Measurements from ENCODE around the gene PDE7B.
A peak's percentile ranks its signal among the peaks of the same experiment; 100 is the strongest.

PDE7B gene

GRCh38 chr6:135935941-135936601 is 84.6 kb downstream of the PDE7B start:
- DNase-seq (ENCODE audit: low read depth, low spot score) = no peak

GRCh38 chr6:135936606-135937005 is 85.1 kb downstream of the PDE7B start:
- DNase-seq (ENCODE audit: low read depth, low spot score) = no peak

- DNase-seq (ENCODE audit: low read depth, low spot score) = no peak
These were observed 85.6 kb downstream of the PDE7B start for GRCh38 chr6:135937106-135937505.

GRCh38 chr6:135938576-135939207 is 87.2 kb downstream of the PDE7B start:
- DNase-seq (ENCODE audit: low read depth, low spot score) = peak; percentile 14

- DNase-seq (ENCODE audit: low read depth, low spot score) = no peak
These were observed 87.7 kb downstream of the PDE7B start for GRCh38 chr6:135939208-135939591.

GRCh38 chr6:135940616-135941167 is 89.2 kb downstream of the PDE7B start:
- no peak for DNase-seq (ENCODE audit: low read depth, low spot score)

- DNase-seq (ENCODE audit: low read depth, low spot score) = no peak
These were observed 89.9 kb downstream of the PDE7B start for GRCh38 chr6:135941275-135942025.

- DNase-seq (ENCODE audit: low read depth, low spot score) = no peak
These were observed 92.6 kb downstream of the PDE7B start for GRCh38 chr6:135944120-135944519.

GRCh38 chr6:135946674-135947073 is 95.2 kb downstream of the PDE7B start:
- DNase-seq (ENCODE audit: low read depth, low spot score) = no peak

- no peak for DNase-seq (ENCODE audit: low read depth, low spot score)
These were observed 99.2 kb downstream of the PDE7B start for GRCh38 chr6:135950669-135951068.

GRCh38 chr6:135951169-135951568 is 99.7 kb downstream of the PDE7B start:
- no peak for DNase-seq (ENCODE audit: low read depth, low spot score)

GRCh38 chr6:135953818-135954217 is 102.3 kb downstream of the PDE7B start:
- DNase-seq (ENCODE audit: low read depth, low spot score) = no peak

GRCh38 chr6:135955099-135955498 is 103.6 kb downstream of the PDE7B start:
- no peak for DNase-seq (ENCODE audit: low read depth, low spot score)

GRCh38 chr6:135962731-135963130 is 111.2 kb downstream of the PDE7B start:
- no peak for DNase-seq (ENCODE audit: low read depth, low spot score)

GRCh38 chr6:135970750-135971149 is 119.2 kb downstream of the PDE7B start:
- DNase-seq (ENCODE audit: low read depth, low spot score) = no peak

GRCh38 chr6:135971351-135971750 is 119.8 kb downstream of the PDE7B start:
- DNase-seq (ENCODE audit: low read depth, low spot score) = no peak

- no peak for DNase-seq (ENCODE audit: low read depth, low spot score)
These were observed 120.6 kb downstream of the PDE7B start for GRCh38 chr6:135972150-135972549.

- DNase-seq (ENCODE audit: low read depth, low spot score) = no peak
These were observed 121.1 kb downstream of the PDE7B start for GRCh38 chr6:135972586-135972985.

GRCh38 chr6:135974426-135974825 is 122.9 kb downstream of the PDE7B start:
- DNase-seq (ENCODE audit: low read depth, low spot score) = no peak

GRCh38 chr6:135976585-135976984 is 125.1 kb downstream of the PDE7B start:
- DNase-seq (ENCODE audit: low read depth, low spot score) = no peak

- DNase-seq (ENCODE audit: low read depth, low spot score) = no peak
These were observed 131.6 kb downstream of the PDE7B start for GRCh38 chr6:135983093-135983492.

GRCh38 chr6:135983718-135984343 is 132.3 kb downstream of the PDE7B start:
- DNase-seq (ENCODE audit: low read depth, low spot score) = no peak

Data from ELF-1 (cell line).